OCI-LY3 (cell line): ENCODE results near the gene PDILT.
A peak's percentile ranks its signal among the peaks of the same experiment; 100 is the strongest.

Source experiments
- H2AFZ ChIP-seq: fragments of 200-600, 300-600 bp; shearing (Covaris generic); 2 replicates; pipeline ENCODE4 v1.6.0; 2014; ENCODE audit warnings: antibody characterized with exemption, low read depth, low read length
- H3K27ac ChIP-seq: fragments of 200-600, 300-600 bp; sonication (generic); 2 replicates; pipeline ENCODE4 v1.5.1; 2014; ENCODE audit warnings: mild to moderate bottlenecking, low read length, moderate library complexity, mixed read lengths
- H3K27me3 ChIP-seq: fragments of 200-600, 300-600 bp; sonication (generic); 2 replicates; pipeline ENCODE4 v1.6.1; 2014; ENCODE audit warnings: low read depth, low read length, mixed read lengths
- H3K36me3 ChIP-seq: fragments of 200-600, 300-600 bp; sonication (generic); replicated peaks from 2 replicates; pipeline ENCODE3; 2014; ENCODE audit warnings: low read depth, low read length, mixed read lengths
- H3K4me1 ChIP-seq: fragments of 300-600, 200-600 bp; sonication (generic); 2 replicates; pipeline ENCODE4 v1.6.1; 2014; ENCODE audit warnings: low read length, mixed read lengths
- H3K4me2 ChIP-seq: fragments of 200-600, 300-600 bp; sonication (generic); 2 replicates; pipeline ENCODE4 v1.6.1; 2014; ENCODE audit warnings: low read length, mixed read lengths
- H3K4me3 ChIP-seq: fragments of 300-600, 200-600 bp; sonication (generic); 2 replicates; pipeline ENCODE4 v1.5.1; 2014; ENCODE audit warnings: antibody characterized with exemption, mild to moderate bottlenecking, low read length, moderate library complexity
- H3K79me2 ChIP-seq: fragments of 300-600, 200-600 bp; shearing (Covaris generic); 2 replicates; pipeline ENCODE4 v1.6.1; 2014; ENCODE audit warnings: mild to moderate bottlenecking, low read length, mixed read lengths
- H3K9ac ChIP-seq: fragments of 300-600, 200-600 bp; shearing (Covaris generic); 2 replicates; pipeline ENCODE4 v1.6.0; 2014; ENCODE audit warnings: mild to moderate bottlenecking, low read length, moderate library complexity
- H3K9me3 ChIP-seq: fragments of 200-600, 300-600 bp; shearing (Covaris generic); 2 replicates; pipeline ENCODE4 v1.6.1; 2014; ENCODE audit warnings: low read length, mixed read lengths; ENCODE audit not compliant: insufficient read depth
- H4K20me1 ChIP-seq: fragments of 200-600, 300-600 bp; sonication (generic); 2 replicates; pipeline ENCODE4 v1.6.1; 2016; ENCODE audit warnings: low read length, mixed read lengths; ENCODE audit not compliant: insufficient read depth
- EZH2phosphoT487 ChIP-seq: fragments of 200-600 bp; shearing (Covaris generic); IDR thresholded peaks from 2 replicates; pipeline ENCODE4 v1.6.1; 2018; ENCODE audit warnings: antibody characterized with exemption, mixed run types, low read depth
- TF ChIP-seq, protein P1 (sequence below): fragments of 200-600, 300-600 bp; sonication (generic); IDR thresholded peaks from 2 replicates; pipeline ENCODE4 v1.5.1; 2014; ENCODE audit warnings: antibody characterized with exemption, low read length, low read depth

Gene PDILT

DNA sequence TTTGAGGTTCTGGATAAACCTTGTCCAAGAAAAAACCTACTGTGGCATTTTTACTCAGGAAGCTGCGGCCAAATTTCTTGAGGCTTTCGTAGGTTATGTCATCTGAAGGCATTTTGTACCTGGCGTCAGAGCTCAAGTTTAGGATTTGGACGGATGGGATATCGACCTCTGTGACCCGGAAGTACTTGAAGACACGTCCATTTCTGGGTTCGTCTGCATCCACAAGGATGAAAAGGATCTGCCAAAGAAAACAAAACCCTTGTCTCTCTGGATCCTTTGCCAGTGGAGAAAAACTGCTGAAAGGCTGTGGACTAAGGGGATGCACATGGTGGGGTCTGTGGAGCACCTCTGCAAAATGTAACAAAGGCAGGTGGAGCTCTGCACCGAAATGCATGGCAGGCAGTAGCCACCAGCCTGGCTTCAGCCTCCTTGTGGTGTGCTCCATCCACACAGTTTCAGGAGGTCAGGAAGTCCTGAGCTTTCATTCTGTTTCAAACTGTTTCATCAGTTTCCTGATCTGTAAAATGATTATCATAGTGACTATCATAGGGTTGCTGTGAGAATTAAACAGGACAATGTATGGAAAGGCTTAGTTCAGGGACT is 35.0 kb downstream of the PDILT start:
- no peaks in the 10 kb centered on the region for H3K36me3 ChIP-seq
- no peak overlapping the region for H3K27ac ChIP-seq
- H3K4me2 ChIP-seq, result no peak overlapping the region
- no peaks in the 10 kb centered on the region for H4K20me1 ChIP-seq
- H3K4me3 ChIP-seq, result no peak overlapping the region
- no peak overlapping the region for H2AFZ ChIP-seq
- H3K79me2 ChIP-seq, result no peaks in the 10 kb centered on the region
- no peak for TF ChIP-seq EZH2phosphoT487
- TF ChIP-seq, protein P1, sequence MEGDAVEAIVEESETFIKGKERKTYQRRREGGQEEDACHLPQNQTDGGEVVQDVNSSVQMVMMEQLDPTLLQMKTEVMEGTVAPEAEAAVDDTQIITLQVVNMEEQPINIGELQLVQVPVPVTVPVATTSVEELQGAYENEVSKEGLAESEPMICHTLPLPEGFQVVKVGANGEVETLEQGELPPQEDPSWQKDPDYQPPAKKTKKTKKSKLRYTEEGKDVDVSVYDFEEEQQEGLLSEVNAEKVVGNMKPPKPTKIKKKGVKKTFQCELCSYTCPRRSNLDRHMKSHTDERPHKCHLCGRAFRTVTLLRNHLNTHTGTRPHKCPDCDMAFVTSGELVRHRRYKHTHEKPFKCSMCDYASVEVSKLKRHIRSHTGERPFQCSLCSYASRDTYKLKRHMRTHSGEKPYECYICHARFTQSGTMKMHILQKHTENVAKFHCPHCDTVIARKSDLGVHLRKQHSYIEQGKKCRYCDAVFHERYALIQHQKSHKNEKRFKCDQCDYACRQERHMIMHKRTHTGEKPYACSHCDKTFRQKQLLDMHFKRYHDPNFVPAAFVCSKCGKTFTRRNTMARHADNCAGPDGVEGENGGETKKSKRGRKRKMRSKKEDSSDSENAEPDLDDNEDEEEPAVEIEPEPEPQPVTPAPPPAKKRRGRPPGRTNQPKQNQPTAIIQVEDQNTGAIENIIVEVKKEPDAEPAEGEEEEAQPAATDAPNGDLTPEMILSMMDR, result no peak
- H3K4me1 ChIP-seq, result no peaks in the 10 kb centered on the region
- H3K9me3 ChIP-seq, result no peaks in the 10 kb centered on the region
- H3K27me3 ChIP-seq, result peaks cover 57% of the 10 kb centered on the region
- H3K9ac ChIP-seq, result no peak overlapping the region

DNA sequence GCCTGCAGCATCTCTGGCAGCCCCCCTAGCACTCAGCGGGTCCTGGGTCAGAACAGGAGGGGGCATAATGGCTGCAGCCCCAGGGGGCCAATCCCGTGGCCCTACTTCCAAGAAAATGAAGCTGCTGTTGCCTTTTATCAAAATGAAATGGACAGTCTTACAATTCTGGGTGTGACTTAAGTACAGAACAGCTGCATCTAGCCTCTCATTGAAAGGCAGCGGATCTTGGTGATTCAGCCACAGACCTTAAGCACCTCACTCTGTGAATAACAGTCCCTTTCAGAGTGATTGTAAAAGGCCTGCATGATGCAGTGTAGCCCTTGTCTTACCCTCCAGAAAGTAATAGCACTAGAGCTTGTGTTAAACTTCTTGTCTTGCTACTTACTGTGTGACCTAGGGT is 40.5 kb downstream of the PDILT start:
- Histone ChIP-seq H3K36me3 (no peaks in the 10 kb centered on the region), H3K4me1 (no peaks in the 10 kb centered on the region), H3K27ac (no peak overlapping the region), H3K27me3 (peaks cover 38% of the 10 kb centered on the region), H3K9ac (no peak overlapping the region), H4K20me1 (no peaks in the 10 kb centered on the region), H3K9me3 (no peaks in the 10 kb centered on the region), H3K79me2 (no peaks in the 10 kb centered on the region), H3K4me2 (no peak overlapping the region), H3K4me3 (no peak overlapping the region), H2AFZ (no peak overlapping the region)
- TF ChIP-seq EZH2phosphoT487, result no peak
- TF ChIP-seq, protein P1, result no peak

DNA sequence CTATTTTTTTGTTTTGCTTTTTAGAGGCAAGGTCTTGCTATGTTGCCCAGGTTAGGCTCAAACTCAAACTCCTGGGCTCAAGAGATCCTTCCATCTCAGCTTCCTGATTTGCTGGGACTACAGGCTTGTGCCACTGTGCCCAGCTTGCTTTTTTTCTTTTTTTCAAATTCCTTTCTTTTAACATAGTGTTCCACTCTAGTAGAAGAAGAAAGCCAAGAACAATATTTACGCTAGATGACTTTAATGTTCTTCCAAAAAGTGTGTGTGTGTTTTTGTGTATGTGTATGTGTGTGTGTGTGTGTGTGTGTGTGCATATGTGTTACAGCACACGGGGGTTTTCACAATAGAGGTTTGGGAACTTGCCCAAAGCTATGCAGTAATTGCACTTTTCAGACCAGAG is 41.3 kb downstream of the PDILT start:
- H3K27me3 ChIP-seq, result peaks cover 41% of the 10 kb centered on the region
- no peak overlapping the region for H2AFZ ChIP-seq
- no peak for TF ChIP-seq EZH2phosphoT487
- TF ChIP-seq, protein P1, result no peak
- H3K4me1 ChIP-seq, result no peaks in the 10 kb centered on the region
- no peaks in the 10 kb centered on the region for H3K36me3 ChIP-seq
- no peak overlapping the region for H3K9ac ChIP-seq
- H3K4me2 ChIP-seq, result no peak overlapping the region
- no peaks in the 10 kb centered on the region for H4K20me1 ChIP-seq
- H3K4me3 ChIP-seq, result no peak overlapping the region
- H3K79me2 ChIP-seq, result no peaks in the 10 kb centered on the region
- H3K9me3 ChIP-seq, result no peaks in the 10 kb centered on the region
- H3K27ac ChIP-seq, result no peak overlapping the region

DNA sequence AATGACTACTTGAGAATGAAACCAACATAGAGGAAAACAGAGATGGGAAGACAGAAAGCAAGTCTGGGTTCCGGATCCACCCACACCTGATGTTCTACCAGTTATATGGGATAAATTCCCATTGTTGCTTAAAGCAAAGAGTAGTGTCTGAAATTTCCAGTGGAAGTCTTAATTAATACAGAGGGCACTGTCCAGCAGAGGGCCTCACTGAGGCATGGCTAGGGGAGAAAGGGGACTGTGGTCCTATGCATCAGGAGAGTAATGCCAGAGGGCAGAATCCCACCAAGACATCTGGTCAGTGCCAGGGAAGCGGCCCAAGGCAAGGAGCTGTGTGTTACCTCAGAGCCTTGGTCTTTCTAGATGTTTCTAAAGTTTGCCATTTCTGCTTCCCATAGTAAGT is 44.5 kb downstream of the PDILT start:
- Histone ChIP-seq H2AFZ (no peak overlapping the region), H3K36me3 (no peaks in the 10 kb centered on the region), H4K20me1 (no peaks in the 10 kb centered on the region), H3K4me1 (no peaks in the 10 kb centered on the region), H3K9ac (no peak overlapping the region), H3K4me2 (no peak overlapping the region), H3K79me2 (no peaks in the 10 kb centered on the region), H3K27me3 (peaks cover 49% of the 10 kb centered on the region), H3K9me3 (no peaks in the 10 kb centered on the region), H3K27ac (no peak overlapping the region), H3K4me3 (no peak overlapping the region)
- TF ChIP-seq, protein P1, result peak; percentile 52
- TF ChIP-seq EZH2phosphoT487, result no peak
